HEK293T (cell line): Measurements from ENCODE around the gene ANKRD13B.

Experiments used
- CTCF ChIA-PET: fragments of 350-600 bp; formaldehyde crosslinking; extraction: SDS; loops from one replicate; lab custom pipeline; 2021; ENCODE audit warnings: antibody characterized with exemption, inconsistent platforms; lab: Yijun Ruan, JAX
- POLR2A ChIA-PET: fragments of 350-600 bp; formaldehyde crosslinking; extraction: SDS; loops from one replicate; lab custom pipeline; 2020; ENCODE audit warnings: antibody characterized with exemption, inconsistent platforms; lab: Yijun Ruan, JAX
- DNase-seq: peaks from one replicate; pipeline ENCODE4 v3.0.0; 2012; ENCODE audit warnings: mixed read lengths; ENCODE audit errors: extremely low spot score
- ARNT ChIP-seq: fragments of 450-650 bp; IDR thresholded peaks from 2 replicates; pipeline ENCODE4 v1.6.1; 2017; ENCODE audit warnings: mild to moderate bottlenecking
- BHLHE40 ChIP-seq: fragments of 450-650 bp; IDR thresholded peaks from 2 replicates; pipeline ENCODE4 v1.6.1; 2016; ENCODE audit warnings: mild to moderate bottlenecking, moderate library complexity, borderline replicate concordance
- CTBP1 ChIP-seq: fragments of 450-650 bp; IDR thresholded peaks from 2 replicates; pipeline ENCODE4 v1.6.1; 2016; ENCODE audit warnings: borderline replicate concordance
- ELF4 ChIP-seq: fragments of 450-650 bp; IDR thresholded peaks from 2 replicates; pipeline ENCODE4 v1.6.1; 2017; ENCODE audit warnings: antibody characterized with exemption
- FOXA1 ChIP-seq: fragments of 450-650 bp; IDR thresholded peaks from 2 replicates; pipeline ENCODE4 v1.6.1; 2016; ENCODE audit warnings: mild to moderate bottlenecking
- FOXK2 ChIP-seq: fragments of 450-650 bp; IDR thresholded peaks from 2 replicates; pipeline ENCODE4 v1.6.1; 2016; ENCODE audit warnings: mild to moderate bottlenecking
- FOXM1 ChIP-seq: fragments of 450-650 bp; IDR thresholded peaks from 2 replicates; pipeline ENCODE4 v1.6.1; 2017; ENCODE audit warnings: mild to moderate bottlenecking, borderline replicate concordance
- HDGF ChIP-seq: fragments of 450-650 bp; IDR thresholded peaks from 2 replicates; pipeline ENCODE4 v1.6.1; 2017; ENCODE audit warnings: antibody characterized with exemption, borderline replicate concordance
- L3MBTL2 ChIP-seq: fragments of 450-650 bp; conservative IDR thresholded peaks from 2 replicates; pipeline ENCODE4 v1.6.1; 2016; ENCODE audit warnings: mild to moderate bottlenecking
- LEF1 ChIP-seq: fragments of 450-650 bp; IDR thresholded peaks from 2 replicates; pipeline ENCODE4 v1.6.1; 2017; ENCODE audit warnings: mild to moderate bottlenecking, borderline replicate concordance
- NFRKB ChIP-seq: fragments of 450-650 bp; IDR thresholded peaks from 2 replicates; pipeline ENCODE4 v1.6.1; 2016; ENCODE audit warnings: mild to moderate bottlenecking, moderate library complexity
- SP1 ChIP-seq: fragments of 450-650 bp; IDR thresholded peaks from 2 replicates; pipeline ENCODE4 v1.6.1; 2017
- SUZ12 ChIP-seq: fragments of 450-650 bp; IDR thresholded peaks from 2 replicates; pipeline ENCODE4 v1.6.1; 2016; ENCODE audit warnings: mild to moderate bottlenecking
- TARDBP ChIP-seq: fragments of 450-650 bp; IDR thresholded peaks from 2 replicates; pipeline ENCODE4 v1.6.1; 2016
- ZNF384 ChIP-seq: fragments of 450-650 bp; IDR thresholded peaks from 2 replicates; pipeline ENCODE4 v1.6.1; 2016
- TF ChIP-seq, protein P1 (sequence below): fragments of 450-650 bp; IDR thresholded peaks from 2 replicates; pipeline ENCODE4 v1.6.1; 2016

The ANKRD13B gene

DNA sequence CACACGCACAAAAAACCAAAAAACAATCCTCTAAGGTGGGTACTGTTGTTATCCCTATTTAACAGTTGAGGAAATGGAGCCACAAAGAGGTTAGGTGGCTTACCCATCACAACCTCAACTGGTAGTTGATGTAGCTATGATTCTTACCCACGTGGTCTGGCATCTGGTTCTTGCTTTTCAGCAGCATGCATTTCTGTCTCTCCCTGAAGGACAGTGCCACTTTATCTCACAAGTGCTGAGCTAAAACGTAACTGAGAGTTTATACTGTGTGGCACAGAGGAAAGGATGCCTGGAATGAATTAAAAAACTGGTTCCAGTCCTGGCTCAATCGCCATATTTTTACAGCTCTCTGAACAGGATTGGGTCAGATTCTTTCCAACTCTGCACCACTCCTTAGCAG, 31.7 kb downstream of the ANKRD13B start:
- POLR2A ChIA-PET: interaction anchor here (1.1 to 1.3 kb wide), 2 partner anchors 28 to 32 kb away, joined by 4 to 5 read pairs; partner anchors contain the start of gene ANKRD13B
- DNase-seq: no peak
- TF ChIP-seq SP1: no peak
- no peak for TF ChIP-seq ELF4
- no peak for TF ChIP-seq BHLHE40
- TF ChIP-seq SUZ12: no peak
- TF ChIP-seq NFRKB: no peak
- TF ChIP-seq FOXM1: no peak
- CTCF ChIA-PET: interaction anchor here (0.6 to 1.8 kb wide), 5 partner anchors 14 to 473 kb away, joined by 3 to 5 read pairs (median 3); no protein-coding TSS in a partner anchor

DNA sequence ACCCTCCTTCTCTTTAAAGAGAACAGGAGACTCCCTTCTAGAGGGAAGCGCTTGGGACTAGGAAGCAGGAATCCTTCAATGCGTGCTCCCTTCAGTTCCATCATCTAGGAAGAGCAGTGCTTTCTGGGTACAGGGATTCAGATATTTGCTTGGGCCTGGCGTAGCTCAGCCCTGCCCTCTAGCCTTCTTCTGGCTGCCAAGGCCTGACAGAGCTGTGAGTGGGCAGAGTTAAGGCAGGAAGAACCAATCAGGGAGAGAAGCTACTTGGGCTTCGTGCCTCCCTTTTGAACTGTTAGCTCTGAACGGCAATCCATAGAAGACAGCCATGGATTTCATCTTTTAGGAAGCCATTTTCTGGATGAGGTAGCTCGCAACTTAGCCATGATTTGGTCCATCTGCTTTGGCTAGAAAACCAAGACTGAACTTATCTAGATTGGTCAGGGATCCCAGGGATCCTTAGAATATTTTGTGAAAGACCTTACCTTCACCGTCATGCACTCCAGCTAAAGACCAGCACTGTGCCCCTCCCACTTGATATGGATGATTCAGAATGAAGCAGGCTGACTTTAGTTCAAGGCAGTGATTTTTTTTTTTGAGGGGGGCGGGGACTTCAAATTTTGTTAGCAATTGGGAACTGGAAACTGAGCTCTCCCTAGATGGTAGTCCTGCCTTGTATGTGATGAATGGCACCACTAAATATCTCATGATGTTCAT, 32.3 kb downstream of the ANKRD13B start:
- DNase-seq: no peak
- CTCF ChIA-PET: interaction anchor here (0.6 to 1.8 kb wide), 7 partner anchors 8 to 472 kb away, joined by 3 to 5 read pairs (median 4); no protein-coding TSS in a partner anchor
- POLR2A ChIA-PET: interaction anchor here (1.3 kb wide), 1 partner anchor 33 kb away, joined by 5 read pairs; the partner anchor contains the start of gene ANKRD13B
- TF ChIP-seq NFRKB (no peak), FOXA1 (no peak), BHLHE40 (no peak), TARDBP (no peak), LEF1 (no peak), ARNT (no peak), ZNF384 (no peak), HDGF (no peak), FOXK2 (no peak)

DNA sequence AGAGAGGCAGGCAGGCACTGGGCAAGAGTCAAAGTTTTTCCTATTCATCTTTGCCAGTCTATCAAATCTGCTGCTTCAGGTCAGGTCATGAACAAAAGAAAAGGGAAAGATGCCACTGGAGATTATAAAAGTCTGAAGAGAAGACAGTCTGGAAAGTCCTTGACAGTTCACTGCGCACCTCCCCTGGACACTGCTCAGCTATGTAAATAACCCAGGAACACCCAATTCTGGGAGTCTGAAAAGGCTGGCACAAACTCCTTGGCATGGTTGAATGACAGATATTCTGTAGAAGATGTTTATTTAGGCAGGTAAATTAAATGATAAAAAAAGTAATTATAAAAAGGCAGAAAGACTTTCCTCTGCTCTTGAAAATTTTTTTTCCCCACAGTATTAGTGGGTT, 35.0 kb downstream of the ANKRD13B start:
- CTCF ChIA-PET: interaction anchor here (1.6 kb wide), 1 partner anchor 10 kb away, joined by 3 read pairs; no protein-coding TSS in a partner anchor
- no peak for TF ChIP-seq CTBP1
- no peak for TF ChIP-seq ELF4
- no peak for TF ChIP-seq ARNT
- no peak for TF ChIP-seq SP1
- no peak for TF ChIP-seq TARDBP
- no peak for TF ChIP-seq LEF1
- TF ChIP-seq, protein P1, sequence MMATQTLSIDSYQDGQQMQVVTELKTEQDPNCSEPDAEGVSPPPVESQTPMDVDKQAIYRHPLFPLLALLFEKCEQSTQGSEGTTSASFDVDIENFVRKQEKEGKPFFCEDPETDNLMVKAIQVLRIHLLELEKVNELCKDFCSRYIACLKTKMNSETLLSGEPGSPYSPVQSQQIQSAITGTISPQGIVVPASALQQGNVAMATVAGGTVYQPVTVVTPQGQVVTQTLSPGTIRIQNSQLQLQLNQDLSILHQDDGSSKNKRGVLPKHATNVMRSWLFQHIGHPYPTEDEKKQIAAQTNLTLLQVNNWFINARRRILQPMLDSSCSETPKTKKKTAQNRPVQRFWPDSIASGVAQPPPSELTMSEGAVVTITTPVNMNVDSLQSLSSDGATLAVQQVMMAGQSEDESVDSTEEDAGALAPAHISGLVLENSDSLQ: no peak
- TF ChIP-seq HDGF: no peak
- no peak for TF ChIP-seq L3MBTL2
- no peak for TF ChIP-seq SUZ12
- no peak for TF ChIP-seq BHLHE40
- no peak for TF ChIP-seq FOXA1
- no peak for TF ChIP-seq NFRKB
- no peak for TF ChIP-seq FOXK2
- TF ChIP-seq ZNF384: no peak
- no peak for DNase-seq
- POLR2A ChIA-PET: no interaction called here

DNA sequence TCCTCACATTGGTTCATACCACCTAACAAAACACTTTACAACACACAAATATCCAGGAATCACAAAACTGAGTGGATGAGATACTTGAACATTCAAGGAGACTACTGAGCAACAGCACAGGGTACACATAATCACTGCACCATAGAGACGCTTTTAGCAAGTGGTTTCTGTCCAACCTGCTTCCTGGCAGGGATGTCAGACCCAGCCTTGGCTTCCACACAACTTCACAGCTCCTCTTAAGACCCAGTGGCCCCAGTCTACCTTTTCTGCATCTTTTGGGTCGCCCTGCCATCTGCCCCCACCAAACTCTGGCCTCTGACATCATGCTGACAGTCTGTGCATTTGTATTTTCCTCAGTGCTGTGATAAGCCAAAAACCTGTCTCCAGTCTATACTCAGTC, 35.7 kb downstream of the ANKRD13B start:
- POLR2A ChIA-PET: no interaction called here
- DNase-seq: no peak
- CTCF ChIA-PET: no interaction called here
- TF ChIP-seq FOXK2 (no peak), NFRKB (no peak), HDGF (no peak), SUZ12 (no peak), FOXA1 (no peak), BHLHE40 (no peak), FOXM1 (no peak), ELF4 (no peak), ARNT (no peak), SP1 (no peak)
- TF ChIP-seq, protein P1: no peak

DNA sequence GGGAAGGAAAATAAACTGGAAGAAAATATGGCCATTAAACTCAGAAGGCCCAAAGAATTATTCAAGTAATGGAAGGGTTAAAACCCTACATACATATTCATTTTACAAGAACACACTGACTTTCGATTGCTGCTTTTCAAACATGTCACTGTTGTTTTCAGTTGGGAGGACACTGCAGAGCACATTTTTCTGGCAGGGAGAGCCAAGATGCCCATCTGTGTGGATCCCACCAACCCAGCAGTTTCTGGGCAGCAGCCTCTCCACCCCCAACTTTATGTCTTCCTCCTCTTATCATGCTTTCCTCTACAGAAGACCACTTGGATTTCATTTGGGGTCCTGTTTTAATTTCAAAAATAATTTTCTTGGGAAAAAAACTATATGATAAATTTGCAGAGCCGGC, 36.9 kb downstream of the ANKRD13B start:
- POLR2A ChIA-PET: no interaction called here
- TF ChIP-seq BHLHE40 (no peak), ZNF384 (no peak), SUZ12 (no peak), ELF4 (no peak), SP1 (no peak), CTBP1 (no peak), LEF1 (no peak), FOXK2 (no peak), FOXA1 (no peak), NFRKB (no peak), L3MBTL2 (no peak), ARNT (no peak), FOXM1 (no peak)
- TF ChIP-seq, protein P1: no peak
- CTCF ChIA-PET: no interaction called here
- no peak for DNase-seq

DNA sequence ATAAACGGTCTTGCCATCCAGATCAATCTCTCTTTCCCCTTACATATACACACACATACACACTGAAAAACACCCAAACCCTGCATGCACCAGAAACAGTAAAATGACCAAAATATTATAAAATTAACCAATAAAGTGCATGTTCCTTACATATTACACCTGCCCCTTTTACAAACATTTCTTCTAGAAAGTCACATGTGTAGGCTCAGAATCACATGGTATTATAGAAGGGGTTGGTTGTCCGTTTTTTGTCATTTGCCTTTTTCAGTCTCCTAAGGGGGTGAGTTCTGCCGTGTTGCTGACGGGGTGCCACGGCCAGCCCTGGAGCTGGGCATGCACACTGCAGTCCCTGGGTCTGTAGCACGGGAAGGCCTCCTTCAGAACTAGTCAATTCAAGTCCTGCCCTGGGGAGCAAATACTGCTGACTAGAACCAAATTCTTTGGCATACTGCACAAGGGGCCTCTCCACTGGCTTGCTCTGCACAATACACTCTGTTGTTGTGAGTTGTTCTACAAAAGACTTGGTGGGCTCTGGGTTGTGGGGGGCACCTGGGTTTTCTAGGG, 37.8 kb downstream of the ANKRD13B start:
- TF ChIP-seq ZNF384 (no peak), CTBP1 (no peak), LEF1 (no peak), SUZ12 (no peak), FOXM1 (no peak), HDGF (no peak), FOXA1 (no peak), NFRKB (no peak), BHLHE40 (no peak), ARNT (no peak), L3MBTL2 (no peak), FOXK2 (no peak), SP1 (no peak), ELF4 (no peak)
- TF ChIP-seq, protein P1: no peak
- no peak for DNase-seq
- ChIA-PET POLR2A (no interaction called here), CTCF (no interaction called here)
